Coronary artery (tissue), 2 donors: ENCODE results near the gene CFD.

ENCODE experiments used
- DNase-seq: peaks from one replicate; pipeline ENCODE4 v3.0.0-alpha.2; 2017; ENCODE audit warnings: low spot score
- H3K27ac ChIP-seq, 2 donors: fragments of 200-600 bp; sonication (generic); one replicate each; pipeline ENCODE4 v1.5.1; 2016 to 2019
- H3K4me3 ChIP-seq: fragments of 200-600 bp; sonication (generic); 2 replicates; pipeline ENCODE4 v1.5.1; 2016; ENCODE audit warnings: mild to moderate bottlenecking, moderate library complexity
- TF ChIP-seq, protein P1 (sequence below): fragments of 200-600 bp; sonication (generic); IDR thresholded peaks from one replicate; pipeline ENCODE4 v1.5.1; 2019; ENCODE audit warnings: antibody characterized with exemption

CFD gene

DNA sequence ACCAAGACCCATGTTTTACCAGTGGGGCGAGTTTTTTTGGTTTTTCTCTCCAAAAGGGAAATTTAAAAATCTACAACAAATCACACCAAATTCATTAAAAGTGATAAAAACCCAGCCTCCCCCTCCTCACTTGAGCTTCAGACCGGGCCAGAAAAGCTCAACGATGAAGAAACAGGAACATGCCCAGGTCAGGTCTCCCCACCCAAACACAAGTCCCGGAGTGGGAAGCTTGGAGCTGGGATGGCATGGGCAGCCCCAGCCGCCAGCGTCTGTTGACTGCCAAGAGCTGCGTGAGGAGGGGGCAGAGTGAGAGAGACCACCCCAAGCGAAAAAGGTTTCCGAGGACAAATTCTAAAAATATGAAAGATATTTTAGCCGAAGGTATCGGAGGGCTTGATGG is 37.5 kb downstream of the CFD start:
- H3K4me3 ChIP-seq: no peak overlapping the region
- H3K27ac ChIP-seq: no peak overlapping the region
- DNase-seq: no peak
- TF ChIP-seq, protein P1, sequence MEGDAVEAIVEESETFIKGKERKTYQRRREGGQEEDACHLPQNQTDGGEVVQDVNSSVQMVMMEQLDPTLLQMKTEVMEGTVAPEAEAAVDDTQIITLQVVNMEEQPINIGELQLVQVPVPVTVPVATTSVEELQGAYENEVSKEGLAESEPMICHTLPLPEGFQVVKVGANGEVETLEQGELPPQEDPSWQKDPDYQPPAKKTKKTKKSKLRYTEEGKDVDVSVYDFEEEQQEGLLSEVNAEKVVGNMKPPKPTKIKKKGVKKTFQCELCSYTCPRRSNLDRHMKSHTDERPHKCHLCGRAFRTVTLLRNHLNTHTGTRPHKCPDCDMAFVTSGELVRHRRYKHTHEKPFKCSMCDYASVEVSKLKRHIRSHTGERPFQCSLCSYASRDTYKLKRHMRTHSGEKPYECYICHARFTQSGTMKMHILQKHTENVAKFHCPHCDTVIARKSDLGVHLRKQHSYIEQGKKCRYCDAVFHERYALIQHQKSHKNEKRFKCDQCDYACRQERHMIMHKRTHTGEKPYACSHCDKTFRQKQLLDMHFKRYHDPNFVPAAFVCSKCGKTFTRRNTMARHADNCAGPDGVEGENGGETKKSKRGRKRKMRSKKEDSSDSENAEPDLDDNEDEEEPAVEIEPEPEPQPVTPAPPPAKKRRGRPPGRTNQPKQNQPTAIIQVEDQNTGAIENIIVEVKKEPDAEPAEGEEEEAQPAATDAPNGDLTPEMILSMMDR: no peak

DNA sequence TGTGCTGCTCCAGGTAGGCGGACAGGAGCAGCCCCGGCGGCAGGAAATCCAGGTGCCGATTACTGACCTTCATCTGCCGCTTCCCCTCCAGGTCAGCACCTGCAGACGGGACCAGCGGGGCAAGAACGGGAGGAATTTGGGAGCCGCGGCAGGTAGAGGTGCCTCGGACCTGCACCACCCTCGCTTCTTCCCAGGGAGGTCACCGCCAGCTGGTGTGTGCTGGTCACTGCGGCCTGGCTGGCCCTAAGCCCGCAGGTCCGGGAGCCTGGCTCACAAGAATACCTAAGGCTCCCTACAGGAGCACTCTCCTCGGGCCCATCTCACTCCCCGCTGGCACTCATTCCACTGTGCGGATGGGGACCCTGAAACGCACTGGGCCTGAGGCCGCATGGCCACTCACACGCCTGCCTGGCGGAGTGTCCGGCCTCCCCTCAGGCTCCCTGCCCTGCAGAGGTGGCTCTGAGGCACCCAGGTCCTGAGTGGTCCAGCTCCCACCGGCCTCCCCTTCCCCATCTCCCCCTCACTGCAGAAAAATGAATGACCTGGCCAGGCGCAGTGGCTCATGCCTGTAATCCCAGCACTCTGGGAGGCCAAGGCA is 38.1 kb downstream of the CFD start:
- Histone ChIP-seq H3K27ac (no peak overlapping the region), H3K4me3 (no peak overlapping the region)
- DNase-seq: no peak
- TF ChIP-seq, protein P1: no peak

DNA sequence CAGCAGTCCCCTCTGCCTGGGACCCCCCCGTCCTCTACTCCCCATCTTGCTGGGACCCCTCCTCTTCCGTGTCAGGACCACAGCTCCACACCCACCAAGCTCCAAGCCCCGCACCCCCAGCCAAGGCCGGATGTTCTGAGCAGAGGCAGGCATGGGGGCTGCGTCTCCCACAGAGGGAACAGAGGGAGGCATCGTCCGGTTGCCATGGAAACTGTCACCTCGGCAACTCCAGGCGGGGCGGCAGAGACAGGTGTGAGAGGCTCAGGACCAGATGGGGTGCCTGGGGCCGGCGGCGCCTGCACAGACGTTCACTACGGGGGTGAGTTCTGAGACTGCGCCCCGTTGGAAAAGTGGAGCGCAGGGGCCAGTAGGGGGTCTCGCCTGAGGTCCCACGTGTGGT is 39.2 kb downstream of the CFD start:
- TF ChIP-seq, protein P1: no peak
- Histone ChIP-seq H3K27ac (no peak overlapping the region), H3K4me3 (no peak overlapping the region)
- no peak for DNase-seq

DNA sequence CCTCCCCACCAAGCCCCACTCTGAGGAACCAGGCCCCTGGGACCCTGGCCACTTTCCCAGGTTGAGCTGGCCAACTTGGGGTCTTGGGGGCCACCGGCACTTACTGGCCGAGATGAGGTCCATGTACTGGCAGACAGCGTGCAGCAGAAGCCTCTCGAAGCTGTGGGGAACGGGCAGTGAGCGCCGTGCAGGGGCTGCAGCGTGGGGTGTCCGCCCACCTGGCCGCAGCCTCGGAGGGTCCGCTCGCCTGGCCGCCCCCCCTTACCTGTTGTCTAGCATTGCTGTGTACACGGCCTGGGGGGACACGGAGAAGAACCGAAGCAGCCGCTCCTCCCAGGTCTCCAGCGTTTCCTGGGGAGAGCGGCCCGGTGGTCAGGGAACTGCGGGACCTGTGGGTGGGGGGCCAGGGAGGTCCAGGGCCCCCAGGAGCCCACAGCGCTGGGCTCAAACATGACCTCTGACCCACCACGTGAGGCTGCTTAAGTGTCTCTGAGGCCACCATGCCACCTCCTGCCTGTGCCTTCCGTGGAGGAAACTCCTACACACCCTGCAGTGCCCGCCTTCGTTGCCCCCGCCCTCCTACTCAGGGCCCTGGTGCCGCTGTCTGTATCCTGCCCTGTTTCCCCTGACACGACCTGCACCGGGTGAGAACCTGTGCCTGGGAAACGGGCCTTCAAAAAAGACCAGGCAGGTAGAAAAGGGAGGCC is 40.0 kb downstream of the CFD start:
- no peak overlapping the region for H3K27ac ChIP-seq
- no peak overlapping the region for H3K4me3 ChIP-seq
- TF ChIP-seq, protein P1: no peak
- DNase-seq: no peak

DNA sequence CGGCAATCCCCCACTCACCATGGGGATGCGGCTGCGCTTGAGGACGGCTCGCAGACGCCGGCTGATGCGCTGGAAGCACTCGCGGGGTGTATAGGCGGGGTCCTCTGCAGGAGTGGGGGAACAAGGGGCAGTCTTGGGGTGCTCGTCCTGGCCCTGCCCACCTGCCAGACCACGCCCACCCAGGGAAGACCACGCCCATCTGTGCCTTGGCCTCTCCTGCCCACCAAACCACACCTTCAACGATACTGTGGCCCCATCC is 40.5 kb downstream of the CFD start:
- DNase-seq: no peak
- TF ChIP-seq, protein P1: no peak
- no peak overlapping the region for H3K27ac ChIP-seq
- no peak overlapping the region for H3K4me3 ChIP-seq

DNA sequence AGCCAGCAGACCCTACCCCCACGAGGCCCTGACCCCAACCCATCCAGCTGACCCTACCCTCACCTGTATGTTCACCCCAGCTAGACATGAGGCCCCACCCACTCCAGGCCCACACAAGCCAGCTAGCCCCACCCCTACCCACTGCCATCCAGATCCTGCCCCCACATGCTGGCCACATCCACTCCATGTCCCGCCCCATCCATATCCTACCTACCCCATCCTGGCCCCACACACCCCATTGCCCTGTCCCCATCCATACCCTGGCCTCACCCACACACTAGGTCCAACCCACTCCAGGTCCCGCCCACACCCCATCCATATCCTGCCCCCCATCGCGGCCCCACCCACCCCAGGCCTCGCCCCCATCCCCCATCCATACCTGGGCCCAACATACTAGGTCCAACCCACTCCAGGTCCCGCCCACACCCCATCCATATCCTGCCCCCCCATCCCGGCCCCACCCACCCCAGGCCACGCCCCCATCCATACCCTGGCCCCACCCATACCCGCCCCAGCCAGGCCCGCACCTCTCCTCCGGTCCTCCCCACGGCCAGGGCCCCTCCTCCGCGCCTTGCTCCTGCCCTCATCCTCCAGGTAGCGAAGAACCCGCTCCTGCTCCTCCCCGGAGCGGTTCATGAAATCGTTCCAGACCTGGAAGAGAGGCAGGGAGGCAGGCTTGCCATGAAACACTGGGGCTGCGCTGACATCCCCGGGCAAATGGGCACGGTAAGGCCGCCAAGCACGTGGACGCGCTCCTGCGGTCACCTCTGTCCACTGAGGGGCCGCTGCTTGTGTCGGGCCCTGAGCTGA is 41.0 kb downstream of the CFD start:
- no peak overlapping the region for H3K27ac ChIP-seq
- TF ChIP-seq, protein P1: no peak
- DNase-seq: no peak
- H3K4me3 ChIP-seq: no peak overlapping the region
